Caki2 (cell line): ENCODE measurements around the gene ZIC2. TPM values are rescaled to one million over a fixed set of nuclear protein-coding genes. Genes with fewer than 3 reads are reported as not detected.
A peak's percentile ranks its signal among the peaks of the same experiment; 100 is the strongest.

Experiments
- DNase-seq: peaks from one replicate; pipeline ENCODE4 v3.0.0-alpha.2; 2015; ENCODE audit warnings: low read depth
- in situ Hi-C: cut with HindIII; loops from 2 replicates; pipeline ENCODE4 v1.10.0; 2016; ENCODE audit warnings: low sequenced_read_pairs, low pct_unique_long_range_greater_than_20kb, mixed read lengths
- total RNA-seq: library from RNA; depleted of rRNA; stranded (reverse); fragments of >200 nt; shearing (Covaris generic); gene quantifications from 2 replicates; pipeline ENCODE4 v1.2.3, GENCODE V29; 2014; ENCODE audit warnings: low replicate concordance

The ZIC2 gene
- total RNA-seq, 1 experiment from 2014 or later = 4.1 TPM

- in situ Hi-C loops = no loop called here
- DNase-seq = no peak
These were observed 24.9 kb upstream of the ZIC2 start for GRCh38 chr13:99956473-99957349.

GRCh38 chr13:99958406-99959126 lies 23.0 kb upstream of the ZIC2 start:
- in situ Hi-C loops = no loop called here
- no peak for DNase-seq

- no peak for DNase-seq
- in situ Hi-C loops = no loop called here
These were observed 22.5 kb upstream of the ZIC2 start for GRCh38 chr13:99959127-99959539.

- DNase-seq = no peak
- in situ Hi-C loops = no loop called here
These were observed 21.9 kb upstream of the ZIC2 start for GRCh38 chr13:99959540-99960230.

- DNase-seq = no peak
- in situ Hi-C loops = no loop called here
These were observed 20.8 kb upstream of the ZIC2 start for GRCh38 chr13:99960663-99961311.

- in situ Hi-C loops = no loop called here
- no peak for DNase-seq
These were observed 19.9 kb upstream of the ZIC2 start for GRCh38 chr13:99961636-99962035.

- no peak for DNase-seq
- in situ Hi-C loops = no loop called here
These were observed 19.3 kb upstream of the ZIC2 start for GRCh38 chr13:99962242-99962641.

GRCh38 chr13:99963816-99964339 lies 17.7 kb upstream of the ZIC2 start:
- DNase-seq = no peak
- in situ Hi-C loops = no loop called here

- no peak for DNase-seq
- in situ Hi-C loops = no loop called here
These were observed 16.1 kb upstream of the ZIC2 start for GRCh38 chr13:99965329-99966000.

- DNase-seq = no peak
- in situ Hi-C loops = no loop called here
These were observed 15.3 kb upstream of the ZIC2 start for GRCh38 chr13:99966064-99966805.

- DNase-seq = no peak
- in situ Hi-C loops = no loop called here
These were observed 14.1 kb upstream of the ZIC2 start for GRCh38 chr13:99967498-99967868.

GRCh38 chr13:99967869-99968520 lies 13.6 kb upstream of the ZIC2 start:
- peak; percentile 54 for DNase-seq
- in situ Hi-C loops = no loop called here

GRCh38 chr13:99968521-99969452 lies 12.8 kb upstream of the ZIC2 start:
- in situ Hi-C loops = no loop called here
- DNase-seq = peak; percentile 53

- in situ Hi-C loops = no loop called here
- DNase-seq = no peak
These were observed 12.1 kb upstream of the ZIC2 start for GRCh38 chr13:99969453-99969918.

GRCh38 chr13:99969919-99970650 lies 11.5 kb upstream of the ZIC2 start:
- in situ Hi-C loops = no loop called here
- DNase-seq = peak; percentile 73
